Measurements from ENCODE around the gene NHS.

- no peak for TF ChIP-seq CTCF (IDR thresholded peaks at IDR 0.05)
- TF ChIP-seq POLR2A (IDR thresholded peaks at IDR 0.05), result no peak
Measured at GRCh38 chrX:17373337-17373736, 1.7 kb upstream of the NHS start.
